GM23248 (cell line): ENCODE results near the gene CREB5.

Source experiments
- EZH2 ChIP-seq: fragments of 200-600 bp; sonication (generic); IDR thresholded peaks from 2 replicates; pipeline ENCODE4 v1.6.1; 2018; ENCODE audit warnings: antibody characterized with exemption, mild to moderate bottlenecking; ENCODE audit not compliant: insufficient read depth, poor library complexity, severe bottlenecking
- EZH2phosphoT487 ChIP-seq: fragments of 200-600 bp; sonication (generic); IDR thresholded peaks from 2 replicates; pipeline ENCODE4 v1.6.1; 2018; ENCODE audit warnings: antibody characterized with exemption, moderate library complexity, mild to moderate bottlenecking, low read depth; ENCODE audit not compliant: insufficient read depth

DNA sequence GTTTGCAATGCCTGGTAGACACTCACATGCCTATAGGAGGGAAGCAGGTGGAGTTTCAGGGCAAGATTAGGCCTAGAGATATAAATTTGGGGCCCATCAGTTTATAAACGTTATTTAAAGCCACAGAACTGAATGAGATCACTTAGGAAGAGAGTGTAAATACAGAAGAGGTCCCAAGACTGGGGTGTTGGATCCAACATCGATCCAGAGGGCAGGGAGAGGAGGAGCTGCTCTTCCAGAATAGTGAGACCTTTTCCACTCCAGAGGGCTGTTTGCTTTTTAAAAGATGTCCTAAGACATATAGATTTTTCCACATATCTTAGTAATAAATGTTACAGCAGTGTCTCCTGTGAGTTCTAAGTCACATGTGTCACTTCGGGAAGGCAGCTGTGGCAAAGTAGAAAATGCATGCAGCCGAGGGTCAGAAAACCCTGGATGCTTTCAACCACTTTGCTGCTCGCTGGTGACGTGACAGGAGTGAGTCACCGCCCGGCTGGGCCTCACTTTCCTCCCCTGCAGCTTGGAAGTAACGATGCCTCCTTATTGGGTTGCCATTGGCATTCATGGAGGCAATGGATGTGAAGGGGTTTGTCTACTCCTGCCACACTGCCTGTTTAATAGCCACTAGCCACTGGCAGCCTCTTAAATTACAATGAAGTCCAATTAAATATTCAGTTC lies 450.4 kb downstream of the CREB5 start:
- TF ChIP-seq EZH2phosphoT487 (no peak), EZH2 (no peak)
